ENCODE data around the gene TNFRSF9.

DNA sequence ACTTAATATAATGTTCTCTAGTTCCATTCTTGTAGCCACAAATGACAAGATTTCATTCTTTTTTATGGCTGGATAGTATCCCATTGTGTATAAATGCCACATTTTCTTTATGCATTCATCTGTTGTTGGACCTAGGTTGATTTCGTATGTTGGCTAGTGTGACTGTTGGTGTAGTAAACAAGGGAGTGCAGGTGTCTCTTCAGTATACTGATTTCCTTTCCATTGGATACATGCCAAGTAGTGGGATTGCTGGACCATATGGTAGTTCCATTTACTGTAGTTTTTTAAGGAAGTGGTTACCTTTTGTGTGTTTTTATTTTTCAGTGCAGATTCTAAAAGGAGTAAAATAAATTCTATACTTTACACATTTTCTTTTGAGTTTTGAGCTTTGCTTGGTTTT lies 26.6 kb upstream of the TNFRSF9 start:
- TF ChIP-seq ZBTB8A (IDR thresholded peaks at IDR 0.05; ENCODE audit: partially characterized antibody), result no peak
- TF ChIP-seq FIP1L1 (IDR thresholded peaks at IDR 0.05; ENCODE audit: low read depth, low read length, poor library complexity, severe bottlenecking), result no peak
- no peak for TF ChIP-seq EZH2 (IDR thresholded peaks at IDR 0.05; ENCODE audit: borderline replicate concordance, low read depth, low read length)
- TF ChIP-seq CBFB (CRISPR knock-in tag; IDR thresholded peaks at IDR 0.05), result no peak
- no peak for TF ChIP-seq FOXM1 (IDR thresholded peaks at IDR 0.05; ENCODE audit: low read depth)
- no peak for TF ChIP-seq FOXM1 (CRISPR knock-in tag; IDR thresholded peaks at IDR 0.05; ENCODE audit: low read depth)
- TF ChIP-seq TAF1 (IDR thresholded peaks at IDR 0.05; ENCODE audit: control insufficient read depth, extremely low read depth, insufficient read depth, low read length, severe bottlenecking), result no peak
- TF ChIP-seq, protein P1, sequence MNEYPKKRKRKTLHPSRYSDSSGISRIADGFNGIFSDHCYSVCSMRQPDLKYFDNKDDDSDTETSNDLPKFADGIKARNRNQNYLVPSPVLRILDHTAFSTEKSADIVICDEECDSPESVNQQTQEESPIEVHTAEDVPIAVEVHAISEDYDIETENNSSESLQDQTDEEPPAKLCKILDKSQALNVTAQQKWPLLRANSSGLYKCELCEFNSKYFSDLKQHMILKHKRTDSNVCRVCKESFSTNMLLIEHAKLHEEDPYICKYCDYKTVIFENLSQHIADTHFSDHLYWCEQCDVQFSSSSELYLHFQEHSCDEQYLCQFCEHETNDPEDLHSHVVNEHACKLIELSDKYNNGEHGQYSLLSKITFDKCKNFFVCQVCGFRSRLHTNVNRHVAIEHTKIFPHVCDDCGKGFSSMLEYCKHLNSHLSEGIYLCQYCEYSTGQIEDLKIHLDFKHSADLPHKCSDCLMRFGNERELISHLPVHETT (CRISPR knock-in tag; conservative IDR thresholded peaks at IDR 0.05 in 1 of 2, IDR thresholded peaks at IDR 0.05 in 1 of 2), result no peak
- TF ChIP-seq SMC3 (conservative IDR thresholded peaks at IDR 0.05; ENCODE audit: insufficient read depth, low read depth, low read length), result no peak
- TF ChIP-seq, protein P2, sequence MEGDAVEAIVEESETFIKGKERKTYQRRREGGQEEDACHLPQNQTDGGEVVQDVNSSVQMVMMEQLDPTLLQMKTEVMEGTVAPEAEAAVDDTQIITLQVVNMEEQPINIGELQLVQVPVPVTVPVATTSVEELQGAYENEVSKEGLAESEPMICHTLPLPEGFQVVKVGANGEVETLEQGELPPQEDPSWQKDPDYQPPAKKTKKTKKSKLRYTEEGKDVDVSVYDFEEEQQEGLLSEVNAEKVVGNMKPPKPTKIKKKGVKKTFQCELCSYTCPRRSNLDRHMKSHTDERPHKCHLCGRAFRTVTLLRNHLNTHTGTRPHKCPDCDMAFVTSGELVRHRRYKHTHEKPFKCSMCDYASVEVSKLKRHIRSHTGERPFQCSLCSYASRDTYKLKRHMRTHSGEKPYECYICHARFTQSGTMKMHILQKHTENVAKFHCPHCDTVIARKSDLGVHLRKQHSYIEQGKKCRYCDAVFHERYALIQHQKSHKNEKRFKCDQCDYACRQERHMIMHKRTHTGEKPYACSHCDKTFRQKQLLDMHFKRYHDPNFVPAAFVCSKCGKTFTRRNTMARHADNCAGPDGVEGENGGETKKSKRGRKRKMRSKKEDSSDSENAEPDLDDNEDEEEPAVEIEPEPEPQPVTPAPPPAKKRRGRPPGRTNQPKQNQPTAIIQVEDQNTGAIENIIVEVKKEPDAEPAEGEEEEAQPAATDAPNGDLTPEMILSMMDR (IDR thresholded peaks at IDR 0.05 in 2 of 3, conservative IDR thresholded peaks at IDR 0.05 in 1 of 3; ENCODE audit: insufficient read depth in 2 of 3, low read depth in 1 of 3, low read length in 3 of 3), result no peak
- no peak for TF ChIP-seq ZNF24 (IDR thresholded peaks at IDR 0.05)

All from K562 (cell line).